Measurements from ENCODE around the gene PGAP3. TPM values are rescaled to one million over a fixed set of nuclear protein-coding genes. Genes with fewer than 3 reads are reported as not detected.

The PGAP3 gene
- total and polyA plus RNA-seq, 2 of the 4 experiments (the other 2 are of a cell fraction): 4.3 to 9.8 TPM

GRCh38 chr17:39659279-39660010, 28.4 kb downstream of the PGAP3 start:
- H3K18ac ChIP-seq (ENCODE audit: low read depth, low read length): no peak overlapping the region
- in situ Hi-C loops (cut with MboI; ENCODE audit: low sequenced_read_pairs): no loop called here
- no peak overlapping the region for H3K4ac ChIP-seq (ENCODE audit: low read depth, low read length)
- 50% methylated on average over 3 of the region's 15 CpGs; no CpG with 5 or more reads in 1 of the 2 experiments for WGBS, 2 experiments (ENCODE audit: extremely low coverage in 2 of 2, insufficient read length in 1 of 2)
- no peak for DNase-seq
- ATAC-seq (ENCODE audit: low read depth): no peak
- H3K23ac ChIP-seq (ENCODE audit: low read depth, low read length): no peak overlapping the region
- no peak overlapping the region for H2BK20ac ChIP-seq (ENCODE audit: low read depth, low read length)
- H2BK15ac ChIP-seq (ENCODE audit: low read depth, low read length): no peak overlapping the region
- no peak overlapping the region for H4K8ac ChIP-seq (ENCODE audit: low read depth in 2 of 2, low read length in 2 of 2)
- H3K14ac ChIP-seq (replicated peaks; ENCODE audit: low read depth, low read length): no peak overlapping the region
- BruUV-seq (replicated peaks): no TSS peak
- peaks cover 4 to 6% of the 10 kb centered on the region in 2 experiments; a peak in 2 of 4 replicates for H3K79me1 ChIP-seq (ENCODE audit: low read depth in 1 of 2, low read length in 2 of 2)
- TF ChIP-seq NFE2L2 (IDR thresholded peaks at IDR 0.05; ENCODE audit: low read depth, low read length): no peak
- TF ChIP-seq RCOR1 (IDR thresholded peaks at IDR 0.05; ENCODE audit: insufficient replicate concordance, low read length): no peak
- no peak for TF ChIP-seq CHD1 (IDR thresholded peaks at IDR 0.05; ENCODE audit: low read depth, low read length)
- no peak for TF ChIP-seq MXI1 (IDR thresholded peaks at IDR 0.05; ENCODE audit: borderline replicate concordance, low read depth, low read length)
- no peak for TF ChIP-seq MAFK (IDR thresholded peaks at IDR 0.05; ENCODE audit: low read depth, low read length)
- no peak for TF ChIP-seq POLR2A (IDR thresholded peaks at IDR 0.05; ENCODE audit: low read depth, low read length)
- TF ChIP-seq, protein P1, sequence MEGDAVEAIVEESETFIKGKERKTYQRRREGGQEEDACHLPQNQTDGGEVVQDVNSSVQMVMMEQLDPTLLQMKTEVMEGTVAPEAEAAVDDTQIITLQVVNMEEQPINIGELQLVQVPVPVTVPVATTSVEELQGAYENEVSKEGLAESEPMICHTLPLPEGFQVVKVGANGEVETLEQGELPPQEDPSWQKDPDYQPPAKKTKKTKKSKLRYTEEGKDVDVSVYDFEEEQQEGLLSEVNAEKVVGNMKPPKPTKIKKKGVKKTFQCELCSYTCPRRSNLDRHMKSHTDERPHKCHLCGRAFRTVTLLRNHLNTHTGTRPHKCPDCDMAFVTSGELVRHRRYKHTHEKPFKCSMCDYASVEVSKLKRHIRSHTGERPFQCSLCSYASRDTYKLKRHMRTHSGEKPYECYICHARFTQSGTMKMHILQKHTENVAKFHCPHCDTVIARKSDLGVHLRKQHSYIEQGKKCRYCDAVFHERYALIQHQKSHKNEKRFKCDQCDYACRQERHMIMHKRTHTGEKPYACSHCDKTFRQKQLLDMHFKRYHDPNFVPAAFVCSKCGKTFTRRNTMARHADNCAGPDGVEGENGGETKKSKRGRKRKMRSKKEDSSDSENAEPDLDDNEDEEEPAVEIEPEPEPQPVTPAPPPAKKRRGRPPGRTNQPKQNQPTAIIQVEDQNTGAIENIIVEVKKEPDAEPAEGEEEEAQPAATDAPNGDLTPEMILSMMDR (conservative IDR thresholded peaks at IDR 0.05; ENCODE audit: low read depth, low read length): no peak
- no peak for TF ChIP-seq RAD21 (IDR thresholded peaks at IDR 0.05; ENCODE audit: low read length)
- no peak for TF ChIP-seq CEBPB (IDR thresholded peaks at IDR 0.05; ENCODE audit: low read depth, low read length)
- no peak for TF ChIP-seq BHLHE40 (IDR thresholded peaks at IDR 0.05; ENCODE audit: low read depth, low read length)
- TF ChIP-seq MAZ (IDR thresholded peaks at IDR 0.05; ENCODE audit: borderline replicate concordance, low read depth, low read length): no peak
- TF ChIP-seq ELK1 (IDR thresholded peaks at IDR 0.05; ENCODE audit: borderline replicate concordance, low read depth, low read length): no peak
- TF ChIP-seq RFX5 (IDR thresholded peaks at IDR 0.05; ENCODE audit: low read depth, low read length): no peak
- no peak for TF ChIP-seq SMC3 (IDR thresholded peaks at IDR 0.05; ENCODE audit: low read depth, low read length)
- no peak for TF ChIP-seq USF2 (IDR thresholded peaks at IDR 0.05; ENCODE audit: low read depth, low read length)
- no peak for TF ChIP-seq FOS (IDR thresholded peaks at IDR 0.05; ENCODE audit: low read depth, low read length)
- H3K9me1 ChIP-seq (ENCODE audit: insufficient read depth, low read length): no peaks in the 10 kb centered on the region
- peaks cover 5% of the 10 kb centered on the region for H4K20me1 ChIP-seq (ENCODE audit: insufficient read depth, low read length)
- no peak overlapping the region for H4K91ac ChIP-seq (ENCODE audit: insufficient read depth, low read depth, low read length)
- H2BK5ac ChIP-seq (ENCODE audit: low read depth, low read length, poor library complexity, severe bottlenecking): no peak overlapping the region
- intact Hi-C loops (cut with micrococcal nuclease): no loop called here
- H2AFZ ChIP-seq (replicated peaks; ENCODE audit: low read length, poor library complexity): no peak overlapping the region
- H3K4me1 ChIP-seq (ENCODE audit: control insufficient read depth, insufficient read depth, low read length): peaks cover 4% of the 10 kb centered on the region; the same call in 1 of the 2 replicates
- no peak overlapping the region for H4K5ac ChIP-seq (ENCODE audit: low read depth, low read length)
- H3K4me3 ChIP-seq (ENCODE audit: insufficient read depth, low read depth, low read length): no peak overlapping the region
- H2BK120ac ChIP-seq (ENCODE audit: low read depth, low read length): no peak overlapping the region
- no peaks in the 10 kb centered on the region for H3K27me3 ChIP-seq (ENCODE audit: control insufficient read depth, insufficient read depth, low read length)
- dilution Hi-C loops (cut with HindIII; ENCODE audit: low sequenced_read_pairs, unreplicated experiment): no loop called here
- ChIA-PET CTCF (no interaction called here), POLR2A (ENCODE audit: unreplicated experiment) (no interaction called here)
- H2AK5ac ChIP-seq (ENCODE audit: low read depth, low read length): no peak overlapping the region
- H3K9me3 ChIP-seq (ENCODE audit: control insufficient read depth, insufficient read depth, low read length): no peaks in the 10 kb centered on the region
- H3K27ac ChIP-seq (ENCODE audit: insufficient read depth, low read length): no peak overlapping the region
- H3K36me3 ChIP-seq (ENCODE audit: control insufficient read depth, insufficient read depth, low read length): peaks cover 40% of the 10 kb centered on the region
- no peak overlapping the region for H3K9ac ChIP-seq (ENCODE audit: low read depth, low read length)
- no peak overlapping the region for H3K56ac ChIP-seq (ENCODE audit: extremely low read depth, insufficient read depth, low read length)
- no peak overlapping the region for H3K4me2 ChIP-seq (ENCODE audit: low read depth, low read length)
- no peak overlapping the region for H2AK9ac ChIP-seq (replicated peaks; ENCODE audit: low read depth, low read length, poor library complexity)

Data from IMR-90 (cell line).